Astrocyte (in vitro differentiated cells and primary cell): ENCODE results near the gene SMOC2.

Source experiments
- EZH2 ChIP-seq: IDR thresholded peaks from 2 replicates; pipeline ENCODE4 v1.6.1; 2012; ENCODE audit warnings: mild to moderate bottlenecking, low read length, inconsistent platforms; ENCODE audit not compliant: insufficient read depth
- TF ChIP-seq, protein P1 (sequence below): IDR thresholded peaks from 2 replicates; pipeline ENCODE4 v1.5.1; 2011; ENCODE audit warnings: low read depth, mild to moderate bottlenecking, inconsistent platforms, low read length, moderate library complexity; ENCODE audit not compliant: insufficient read depth

- TF ChIP-seq, protein P1, sequence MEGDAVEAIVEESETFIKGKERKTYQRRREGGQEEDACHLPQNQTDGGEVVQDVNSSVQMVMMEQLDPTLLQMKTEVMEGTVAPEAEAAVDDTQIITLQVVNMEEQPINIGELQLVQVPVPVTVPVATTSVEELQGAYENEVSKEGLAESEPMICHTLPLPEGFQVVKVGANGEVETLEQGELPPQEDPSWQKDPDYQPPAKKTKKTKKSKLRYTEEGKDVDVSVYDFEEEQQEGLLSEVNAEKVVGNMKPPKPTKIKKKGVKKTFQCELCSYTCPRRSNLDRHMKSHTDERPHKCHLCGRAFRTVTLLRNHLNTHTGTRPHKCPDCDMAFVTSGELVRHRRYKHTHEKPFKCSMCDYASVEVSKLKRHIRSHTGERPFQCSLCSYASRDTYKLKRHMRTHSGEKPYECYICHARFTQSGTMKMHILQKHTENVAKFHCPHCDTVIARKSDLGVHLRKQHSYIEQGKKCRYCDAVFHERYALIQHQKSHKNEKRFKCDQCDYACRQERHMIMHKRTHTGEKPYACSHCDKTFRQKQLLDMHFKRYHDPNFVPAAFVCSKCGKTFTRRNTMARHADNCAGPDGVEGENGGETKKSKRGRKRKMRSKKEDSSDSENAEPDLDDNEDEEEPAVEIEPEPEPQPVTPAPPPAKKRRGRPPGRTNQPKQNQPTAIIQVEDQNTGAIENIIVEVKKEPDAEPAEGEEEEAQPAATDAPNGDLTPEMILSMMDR: no peak
- no peak for TF ChIP-seq EZH2
Measured at GRCh38 chr6:168404560-168404959, 36.4 kb upstream of the SMOC2 start.
